HG03066 (cell line): ENCODE data around the gene PRDM10.

Source experiments
- ATAC-seq: cut with Tn5 transposase; IDR thresholded peaks from one replicate; pipeline ENCODE4 v1.9.1; 2021; ENCODE audit warnings: low read depth; ENCODE audit not compliant: unreplicated experiment

The PRDM10 gene, protein sequence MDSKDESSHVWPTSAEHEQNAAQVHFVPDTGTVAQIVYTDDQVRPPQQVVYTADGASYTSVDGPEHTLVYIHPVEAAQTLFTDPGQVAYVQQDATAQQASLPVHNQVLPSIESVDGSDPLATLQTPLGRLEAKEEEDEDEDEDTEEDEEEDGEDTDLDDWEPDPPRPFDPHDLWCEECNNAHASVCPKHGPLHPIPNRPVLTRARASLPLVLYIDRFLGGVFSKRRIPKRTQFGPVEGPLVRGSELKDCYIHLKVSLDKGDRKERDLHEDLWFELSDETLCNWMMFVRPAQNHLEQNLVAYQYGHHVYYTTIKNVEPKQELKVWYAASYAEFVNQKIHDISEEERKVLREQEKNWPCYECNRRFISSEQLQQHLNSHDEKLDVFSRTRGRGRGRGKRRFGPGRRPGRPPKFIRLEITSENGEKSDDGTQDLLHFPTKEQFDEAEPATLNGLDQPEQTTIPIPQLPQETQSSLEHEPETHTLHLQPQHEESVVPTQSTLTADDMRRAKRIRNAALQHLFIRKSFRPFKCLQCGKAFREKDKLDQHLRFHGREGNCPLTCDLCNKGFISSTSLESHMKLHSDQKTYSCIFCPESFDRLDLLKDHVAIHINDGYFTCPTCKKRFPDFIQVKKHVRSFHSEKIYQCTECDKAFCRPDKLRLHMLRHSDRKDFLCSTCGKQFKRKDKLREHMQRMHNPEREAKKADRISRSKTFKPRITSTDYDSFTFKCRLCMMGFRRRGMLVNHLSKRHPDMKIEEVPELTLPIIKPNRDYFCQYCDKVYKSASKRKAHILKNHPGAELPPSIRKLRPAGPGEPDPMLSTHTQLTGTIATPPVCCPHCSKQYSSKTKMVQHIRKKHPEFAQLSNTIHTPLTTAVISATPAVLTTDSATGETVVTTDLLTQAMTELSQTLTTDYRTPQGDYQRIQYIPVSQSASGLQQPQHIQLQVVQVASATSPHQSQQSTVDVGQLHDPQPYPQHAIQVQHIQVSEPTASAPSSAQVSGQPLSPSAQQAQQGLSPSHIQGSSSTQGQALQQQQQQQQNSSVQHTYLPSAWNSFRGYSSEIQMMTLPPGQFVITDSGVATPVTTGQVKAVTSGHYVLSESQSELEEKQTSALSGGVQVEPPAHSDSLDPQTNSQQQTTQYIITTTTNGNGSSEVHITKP

DNA sequence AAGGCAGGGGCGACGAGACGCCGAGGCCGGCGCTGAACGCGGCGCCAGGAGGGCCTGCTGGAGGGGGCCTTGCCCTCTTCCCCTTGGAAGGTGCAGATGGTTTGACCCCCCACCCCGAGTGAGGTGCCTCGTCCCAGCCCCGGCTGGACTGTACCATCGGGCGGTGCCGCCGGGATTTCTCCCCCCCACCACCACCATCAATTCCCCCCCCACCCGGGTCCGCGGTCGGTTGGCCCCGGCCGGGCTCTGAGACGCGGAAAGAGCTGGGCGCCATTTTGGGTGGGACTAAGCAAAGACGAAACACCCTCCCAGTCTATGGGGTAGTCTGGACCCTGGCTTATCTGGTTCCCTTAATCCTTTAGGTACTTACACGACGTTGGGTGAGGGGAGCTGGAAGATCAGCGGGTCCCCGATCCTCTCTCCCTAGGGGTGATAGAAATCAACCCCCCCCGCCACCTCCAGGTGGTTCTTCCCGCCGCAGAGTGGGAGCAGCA is at the start of gene PRDM10:
Gene PRDM10, minus strand, starts transcription at position 484 of the 494 bp plus-strand sequence. CDS start 41,871 bp downstream, outside the sequence.
- peak; percentile 43 for ATAC-seq

DNA sequence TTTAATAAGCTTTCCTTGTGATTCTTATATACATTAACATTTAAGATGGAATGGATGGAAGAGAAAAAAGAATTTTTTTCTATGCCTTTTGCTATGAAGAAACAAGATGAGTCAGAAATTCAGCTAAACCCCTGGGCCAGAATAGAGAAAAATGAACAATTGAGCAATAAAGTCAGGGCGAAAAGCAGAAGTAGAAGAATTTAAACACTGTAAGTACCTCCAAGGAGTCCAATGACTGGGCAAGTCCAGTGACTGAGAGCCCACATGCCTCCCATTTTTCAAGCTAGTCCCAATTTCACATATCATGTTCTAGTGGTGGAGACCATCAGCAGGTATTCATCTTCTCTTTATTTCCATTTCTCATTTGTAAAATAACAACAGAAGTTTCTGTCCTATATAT is 48.4 kb upstream of the PRDM10 start:
- no peak for ATAC-seq

GRCh38 chr11:130050257-130050656 is 47.6 kb upstream of the PRDM10 start:
- no peak for ATAC-seq

- no peak for ATAC-seq
Observed at GRCh38 chr11:130049328-130049771, 46.7 kb upstream of the PRDM10 start.

DNA sequence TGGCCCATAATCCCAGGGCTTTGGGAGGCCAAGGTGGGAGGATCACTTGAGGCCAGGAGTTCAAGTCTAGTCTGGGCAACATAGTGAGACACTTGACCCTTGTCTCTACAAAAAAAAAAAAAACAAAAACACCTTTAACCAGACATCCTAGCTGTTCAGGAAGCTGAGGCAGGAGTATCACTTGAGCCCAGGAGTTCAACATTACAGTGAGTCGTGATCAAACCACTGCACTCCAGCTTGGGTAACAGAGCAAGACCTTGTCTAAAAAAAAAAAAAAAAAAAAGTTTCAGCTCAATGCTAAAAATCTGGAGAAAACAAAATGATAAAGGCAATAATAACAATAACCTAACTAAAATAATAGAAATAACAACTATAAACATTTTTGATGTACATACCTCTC is 44.5 kb upstream of the PRDM10 start:
- no peak for ATAC-seq

- ATAC-seq: no peak
Observed at GRCh38 chr11:130043575-130043974, 40.9 kb upstream of the PRDM10 start.

DNA sequence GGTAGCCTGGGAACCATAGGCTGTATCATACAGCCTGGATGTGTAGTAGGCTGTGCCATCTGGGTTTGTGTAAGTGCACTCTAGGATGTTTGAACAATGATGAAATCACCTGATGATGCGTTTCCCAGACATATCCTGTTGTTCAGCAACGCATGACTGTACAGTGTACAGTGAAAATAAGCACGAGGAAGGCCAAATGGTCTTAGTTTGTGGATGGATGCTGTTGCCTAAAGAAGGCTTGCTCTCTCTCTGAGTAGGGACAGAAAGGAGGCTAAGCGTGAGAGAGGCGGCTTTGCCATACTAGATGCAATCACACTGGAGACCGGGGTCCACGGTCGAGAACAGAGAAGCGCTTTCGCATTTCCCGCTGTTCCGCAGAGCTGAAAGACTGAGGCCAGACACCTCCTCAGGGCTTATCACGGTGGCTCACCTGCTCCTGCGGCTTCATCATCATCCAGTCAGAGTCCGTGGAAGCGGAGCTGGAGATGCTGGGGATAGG is 39.5 kb upstream of the PRDM10 start:
- ATAC-seq: no peak

GRCh38 chr11:130040281-130040940 is 37.8 kb upstream of the PRDM10 start:
- no peak for ATAC-seq

DNA sequence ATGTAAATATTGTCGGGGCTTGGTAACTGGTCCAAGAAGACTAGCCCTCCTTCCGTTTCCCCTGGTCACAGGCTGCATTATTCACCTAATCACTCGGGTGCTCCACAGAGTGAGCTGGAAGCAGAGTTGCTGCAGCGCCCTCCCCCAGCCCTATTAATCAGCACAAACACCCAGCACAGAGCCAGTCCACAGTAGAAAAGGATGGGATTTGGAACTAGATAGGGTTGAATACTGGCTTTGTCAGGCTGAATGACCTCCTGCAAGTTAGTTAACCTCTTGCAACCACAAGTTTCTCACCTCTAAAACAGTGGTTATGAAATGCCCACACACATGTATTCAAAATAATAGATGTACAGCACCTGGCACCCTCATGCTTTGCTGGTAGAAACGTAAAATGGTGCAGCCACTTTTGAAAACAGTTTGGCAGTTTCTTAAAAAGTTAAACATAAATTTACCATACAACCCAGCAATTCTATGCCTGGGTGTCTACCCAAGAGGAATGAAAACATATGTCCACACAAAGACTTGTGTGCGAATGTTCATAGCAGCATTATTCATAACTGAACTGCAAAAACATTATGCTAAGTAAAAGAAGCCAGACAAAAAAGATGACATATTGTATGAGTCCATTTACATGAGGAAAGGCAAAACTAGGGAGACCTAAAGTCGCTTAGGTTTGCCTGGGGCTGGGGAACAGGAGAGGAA is 35.4 kb upstream of the PRDM10 start:
- no peak for ATAC-seq

- ATAC-seq: no peak
Observed at GRCh38 chr11:130037058-130037457, 34.4 kb upstream of the PRDM10 start.

DNA sequence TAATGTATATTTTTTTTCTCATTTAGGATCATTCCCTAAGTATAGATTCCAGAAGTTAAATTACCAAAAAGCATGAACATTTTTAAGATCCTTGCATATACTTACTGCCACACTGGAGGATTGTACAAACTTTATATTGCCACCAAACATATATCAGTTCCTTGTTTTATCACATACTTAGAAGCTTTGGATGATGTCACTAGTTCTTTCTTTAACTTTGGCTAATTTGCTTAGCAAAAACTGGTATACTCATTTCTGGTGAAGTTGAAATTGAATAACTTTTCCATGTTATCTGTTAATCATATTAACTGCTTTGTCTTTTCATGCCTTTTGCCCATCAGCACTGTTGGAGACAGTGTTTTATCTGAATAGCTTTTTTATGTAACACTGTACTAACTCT is 31.6 kb upstream of the PRDM10 start:
- ATAC-seq: no peak

DNA sequence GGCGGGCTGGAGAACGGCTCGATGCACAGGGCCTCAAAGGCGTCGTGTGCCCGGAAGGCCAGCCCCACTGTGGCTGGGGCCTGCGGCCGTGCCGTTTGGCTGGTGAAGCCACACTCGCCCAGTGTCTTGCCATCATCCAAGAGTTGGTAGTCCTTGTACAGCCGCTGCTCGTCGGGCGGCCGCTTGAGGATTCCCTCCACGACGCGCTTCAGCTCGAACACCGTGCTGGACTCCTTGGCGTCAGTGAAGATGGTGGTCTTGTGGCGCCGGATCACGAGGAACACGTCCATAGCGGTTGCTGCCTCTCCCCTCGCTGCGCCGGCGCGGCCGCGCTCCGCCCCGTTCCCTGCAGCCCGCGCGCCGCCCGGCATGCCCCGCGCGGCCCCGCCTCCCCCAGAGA is 30.3 kb upstream of the PRDM10 start:
- no peak for ATAC-seq

DNA sequence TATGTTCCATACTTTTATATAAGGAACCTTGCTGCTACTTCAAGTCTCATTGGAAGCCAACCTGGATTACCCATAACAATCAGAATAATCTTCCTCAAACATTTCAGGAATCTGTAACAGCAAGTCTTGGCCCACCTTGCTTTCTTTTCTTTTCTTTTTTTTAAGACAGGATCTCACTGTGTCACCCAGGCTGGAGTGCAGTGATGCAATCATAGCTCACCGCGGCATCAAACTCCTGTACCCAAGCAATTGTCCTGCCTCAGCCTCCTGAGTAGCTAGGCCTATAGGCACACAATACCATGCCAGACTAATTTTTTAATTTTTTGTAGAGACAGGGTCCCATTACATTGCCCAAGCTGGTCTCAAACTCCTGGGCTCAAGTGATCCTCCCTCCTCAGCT is 29.3 kb upstream of the PRDM10 start:
- ATAC-seq: no peak

DNA sequence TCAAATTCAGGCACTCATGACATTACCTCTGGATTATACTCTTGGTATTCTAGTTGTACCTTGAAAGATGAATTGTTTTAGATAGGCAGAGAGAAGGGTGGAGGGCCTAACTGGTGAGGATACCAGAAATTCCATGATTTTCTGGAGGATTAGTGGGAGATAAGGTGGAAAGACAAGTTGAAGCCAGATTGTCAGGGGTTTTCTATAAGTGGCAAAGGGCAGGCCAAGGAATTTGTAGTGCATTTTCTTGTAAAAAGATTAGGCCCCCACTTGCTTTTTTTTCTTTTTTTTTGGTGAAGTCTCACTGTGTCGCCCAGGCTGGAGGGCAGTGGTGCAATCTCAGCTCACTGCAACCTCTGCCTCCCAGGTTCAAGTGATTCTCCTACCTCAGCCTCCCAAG is 28.4 kb upstream of the PRDM10 start:
- ATAC-seq: no peak

- ATAC-seq: no peak
Observed at GRCh38 chr11:130029137-130029536, 26.5 kb upstream of the PRDM10 start.

- no peak for ATAC-seq
Observed at GRCh38 chr11:130025371-130025770, 22.7 kb upstream of the PRDM10 start.

DNA sequence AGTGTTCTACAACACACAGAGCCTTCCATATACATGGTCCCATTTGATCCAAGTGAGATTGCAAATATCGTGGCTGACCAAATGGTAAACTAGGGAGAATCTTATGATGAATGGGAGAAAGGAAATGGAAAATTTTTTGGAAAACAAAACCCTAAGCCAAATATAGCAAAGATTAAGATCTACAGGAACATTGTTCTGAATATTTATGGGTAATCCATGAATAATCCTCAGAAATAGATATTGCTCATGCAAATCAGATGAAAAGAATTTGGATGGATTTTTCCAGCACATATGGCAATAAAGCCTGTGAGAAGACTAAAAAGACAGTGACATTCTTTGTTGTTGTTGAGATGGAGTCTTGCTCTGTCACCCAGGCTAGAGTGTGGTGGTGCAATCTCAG is 21.7 kb upstream of the PRDM10 start:
- no peak for ATAC-seq

- peak; percentile 98 for ATAC-seq
Observed at GRCh38 chr11:130023204-130023603, 20.6 kb upstream of the PRDM10 start.

- no peak for ATAC-seq
Observed at GRCh38 chr11:130022799-130023198, 20.2 kb upstream of the PRDM10 start.
